HG03565 (cell line): ENCODE results near the gene DENND2D.

Source experiments
- ATAC-seq: cut with Tn5 transposase; IDR thresholded peaks from one replicate; pipeline ENCODE4 v1.9.1; 2021; ENCODE audit warnings: mild to moderate bottlenecking, moderate library complexity; ENCODE audit not compliant: unreplicated experiment

Gene DENND2D

DNA sequence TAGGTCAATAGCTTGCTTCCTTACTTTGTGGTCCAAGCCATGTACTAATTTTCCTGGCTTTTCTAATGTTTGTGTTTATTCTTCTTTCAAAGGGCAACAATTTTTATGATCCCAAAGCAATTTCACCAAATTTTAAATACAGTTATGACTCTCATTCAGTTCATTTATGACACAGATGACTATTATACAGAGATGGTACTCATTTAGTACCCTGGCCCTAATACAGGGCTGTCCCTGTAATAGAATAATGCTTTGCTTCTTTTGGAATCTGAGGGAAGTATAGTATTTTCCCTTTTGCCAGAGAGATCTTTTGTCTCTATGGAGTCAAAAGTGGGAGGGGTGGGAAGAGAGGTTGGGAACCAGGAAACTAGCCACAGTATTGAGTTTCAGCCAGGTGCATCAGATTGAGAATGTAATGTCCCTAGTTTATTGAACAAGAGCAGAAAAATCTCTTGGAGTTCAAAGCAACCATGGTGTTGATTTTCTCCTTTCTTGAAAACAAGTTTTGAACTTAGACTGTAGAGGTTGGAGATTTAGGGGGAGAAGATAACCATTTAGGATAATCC, 20.4 kb downstream of the DENND2D start:
- ATAC-seq, result no peak

DNA sequence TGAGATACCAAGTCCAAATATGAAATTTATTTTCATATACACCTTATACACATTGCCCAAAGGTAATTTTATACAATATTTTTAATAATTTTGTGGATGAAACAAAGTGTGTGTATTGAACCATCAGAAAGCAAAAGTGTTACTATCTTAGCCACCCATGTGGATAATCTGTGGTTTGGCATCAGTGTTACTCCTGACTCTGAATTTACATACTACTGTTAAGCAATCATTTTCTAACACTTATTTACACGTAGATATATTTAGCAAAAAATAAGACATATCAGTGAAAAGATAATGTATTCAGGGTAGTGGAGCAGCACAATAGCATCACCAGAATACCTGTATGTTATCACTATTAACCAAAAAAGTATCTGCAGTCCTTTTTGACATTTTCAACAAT, 23.8 kb downstream of the DENND2D start:
- no peak for ATAC-seq

DNA sequence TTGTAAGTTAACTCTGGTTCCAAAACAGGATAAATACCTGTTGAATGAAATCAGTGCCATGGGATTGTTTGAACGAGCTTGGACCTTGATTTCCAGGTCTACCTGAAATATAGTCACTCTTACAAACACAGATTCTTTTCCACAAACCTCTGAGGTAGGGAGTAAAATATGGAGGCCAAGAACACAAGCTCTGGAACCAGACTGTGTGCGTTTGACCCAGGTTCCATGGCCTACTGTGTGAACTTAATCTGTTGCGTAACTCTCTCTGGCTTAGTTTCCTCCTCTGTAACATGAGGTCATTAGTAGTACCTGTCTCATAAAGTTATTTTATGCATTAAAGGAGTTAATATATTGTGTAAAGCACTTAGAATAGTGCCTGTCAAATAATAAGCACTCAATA, 25.1 kb downstream of the DENND2D start:
- no peak for ATAC-seq

DNA sequence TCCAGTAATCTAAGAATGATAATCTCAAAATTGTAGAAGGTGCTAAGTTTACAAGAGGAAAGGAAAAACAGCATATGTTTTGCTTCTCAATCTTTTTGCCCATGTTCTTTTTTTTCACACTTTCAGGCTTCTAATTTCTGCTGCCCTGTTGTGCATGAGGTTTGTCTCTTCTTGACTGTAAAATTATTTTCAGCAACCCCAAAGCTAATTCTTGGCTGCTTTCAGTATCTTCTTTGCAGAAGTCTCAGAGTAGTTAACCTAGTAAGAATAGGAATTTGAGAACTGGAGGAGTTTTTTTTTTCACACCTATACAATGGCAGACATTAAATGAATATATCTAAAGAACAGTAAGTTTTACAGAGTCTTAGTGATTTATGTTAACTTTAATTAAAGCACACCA, 26.4 kb downstream of the DENND2D start:
- ATAC-seq, result no peak

DNA sequence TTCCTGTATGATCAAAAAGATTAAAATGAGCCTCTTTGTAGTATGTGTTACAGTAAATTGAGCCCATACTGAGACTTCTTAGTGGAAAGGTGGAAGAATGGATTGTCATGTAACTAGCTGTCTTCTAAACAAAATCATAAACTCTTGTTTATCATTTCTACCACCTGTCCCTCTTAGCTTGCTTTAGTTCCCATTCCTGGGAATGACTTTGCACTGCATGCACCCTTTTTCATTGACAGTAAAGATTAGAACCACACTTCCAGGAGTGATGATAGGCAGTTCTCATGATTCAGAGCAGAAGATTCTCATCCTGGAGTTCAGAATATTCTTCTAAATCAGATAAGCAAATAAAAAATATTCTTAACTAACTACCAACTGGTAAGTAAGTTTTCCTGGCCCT, 28.0 kb downstream of the DENND2D start:
- ATAC-seq, result no peak

DNA sequence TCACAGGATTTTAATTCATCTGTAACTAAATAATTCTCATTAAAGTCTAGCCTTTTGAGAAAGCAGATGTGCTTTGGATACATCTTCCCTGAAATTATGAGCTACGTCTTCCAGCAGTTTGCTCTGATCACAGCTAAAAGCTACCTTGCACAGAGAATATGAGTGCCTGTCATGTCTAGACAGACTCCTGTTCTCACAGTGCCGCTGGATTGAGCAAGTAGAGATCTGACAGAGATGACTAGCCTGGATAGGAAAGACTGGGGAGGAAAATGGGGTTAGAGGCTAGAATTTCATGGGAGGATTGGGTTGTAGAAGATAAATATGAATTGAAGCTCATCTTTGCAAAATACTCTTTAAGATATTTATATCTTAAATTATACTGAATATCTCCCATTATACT, 36.3 kb downstream of the DENND2D start:
- ATAC-seq, result no peak

DNA sequence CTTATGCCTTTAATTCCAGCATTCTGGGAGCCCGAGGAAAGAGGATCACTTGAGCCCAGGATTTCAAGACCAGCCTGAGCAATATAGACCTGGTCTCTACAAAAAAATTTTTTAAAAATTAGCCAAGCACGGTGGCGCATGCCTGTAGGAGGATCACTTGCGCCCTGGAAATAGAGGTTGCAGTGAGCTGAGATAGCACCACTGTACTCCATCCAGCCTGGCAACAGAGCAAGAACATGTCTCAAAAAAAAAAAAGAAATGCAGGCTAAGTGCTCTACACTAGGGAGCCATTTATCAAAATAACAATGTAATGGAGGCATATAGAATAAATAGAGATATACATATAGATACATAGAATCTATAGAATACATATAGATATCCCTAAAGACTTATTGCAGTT, 37.1 kb downstream of the DENND2D start:
- ATAC-seq, result no peak

DNA sequence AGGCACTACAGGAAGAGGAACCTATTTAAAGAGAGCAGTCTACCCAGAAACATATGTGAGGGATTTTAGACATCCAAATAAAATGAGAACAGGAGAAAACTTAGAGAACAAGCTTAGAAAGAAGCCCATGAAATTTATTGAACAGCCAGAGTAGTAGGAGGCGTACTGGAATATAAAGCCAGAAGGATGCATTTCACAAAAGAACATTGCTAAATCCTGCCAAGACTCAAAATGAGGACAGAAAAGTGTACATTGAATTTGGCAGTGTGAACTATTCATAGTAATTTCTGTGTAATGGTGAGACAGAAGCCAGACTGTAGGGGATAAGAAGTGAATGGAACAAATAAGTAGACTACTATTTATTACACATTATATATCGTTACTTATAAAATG, 38.0 kb downstream of the DENND2D start:
- ATAC-seq, result no peak

DNA sequence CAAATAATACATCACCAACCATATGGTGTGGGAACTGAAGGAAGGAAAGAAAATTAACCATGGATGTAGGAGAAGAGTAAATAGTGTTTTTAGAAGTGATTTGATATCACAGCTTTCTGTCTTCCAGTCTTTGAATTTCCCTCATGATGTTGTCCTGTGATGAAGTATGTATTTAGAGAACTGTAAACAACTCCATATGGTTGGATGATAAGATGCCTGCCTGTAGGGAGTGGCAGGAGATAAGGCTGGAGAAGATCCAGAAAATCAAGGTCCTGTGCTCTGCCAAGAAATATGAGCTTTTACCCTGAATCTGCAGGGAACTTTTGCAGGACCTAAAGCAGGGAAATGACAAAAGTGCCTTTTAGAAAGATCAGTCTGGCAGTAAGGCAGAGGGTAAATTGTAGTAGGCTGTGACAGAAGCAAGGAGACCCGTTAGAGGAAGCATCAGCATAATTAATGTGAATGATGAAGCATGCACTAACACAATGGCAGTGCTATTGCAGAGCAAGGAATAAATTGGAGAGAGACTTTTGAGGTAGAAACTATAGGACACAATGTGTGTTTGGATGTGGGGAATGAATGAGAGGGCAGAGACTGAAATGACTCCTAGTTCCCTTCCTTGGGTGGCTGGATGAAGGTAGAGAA, 38.5 kb downstream of the DENND2D start:
- no peak for ATAC-seq

DNA sequence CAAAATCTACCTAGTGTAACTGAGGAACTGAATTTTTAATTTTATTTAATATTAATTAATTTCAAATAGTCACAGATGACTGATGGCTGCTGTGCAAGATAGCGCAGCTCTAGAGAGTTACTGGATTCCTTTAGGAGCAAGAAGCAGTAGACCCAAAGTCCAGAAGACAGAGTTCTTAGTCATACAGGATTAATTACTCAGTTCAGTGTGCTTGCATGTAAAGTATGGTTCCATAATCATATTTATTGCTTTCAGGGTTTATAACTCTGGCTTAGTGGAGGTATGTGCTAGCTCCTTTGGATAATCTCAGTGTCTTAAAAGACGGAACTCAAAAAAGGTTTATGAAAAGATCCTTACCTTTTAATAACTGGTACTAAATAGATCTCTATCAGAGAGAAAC, 43.0 kb downstream of the DENND2D start:
- ATAC-seq, result no peak

DNA sequence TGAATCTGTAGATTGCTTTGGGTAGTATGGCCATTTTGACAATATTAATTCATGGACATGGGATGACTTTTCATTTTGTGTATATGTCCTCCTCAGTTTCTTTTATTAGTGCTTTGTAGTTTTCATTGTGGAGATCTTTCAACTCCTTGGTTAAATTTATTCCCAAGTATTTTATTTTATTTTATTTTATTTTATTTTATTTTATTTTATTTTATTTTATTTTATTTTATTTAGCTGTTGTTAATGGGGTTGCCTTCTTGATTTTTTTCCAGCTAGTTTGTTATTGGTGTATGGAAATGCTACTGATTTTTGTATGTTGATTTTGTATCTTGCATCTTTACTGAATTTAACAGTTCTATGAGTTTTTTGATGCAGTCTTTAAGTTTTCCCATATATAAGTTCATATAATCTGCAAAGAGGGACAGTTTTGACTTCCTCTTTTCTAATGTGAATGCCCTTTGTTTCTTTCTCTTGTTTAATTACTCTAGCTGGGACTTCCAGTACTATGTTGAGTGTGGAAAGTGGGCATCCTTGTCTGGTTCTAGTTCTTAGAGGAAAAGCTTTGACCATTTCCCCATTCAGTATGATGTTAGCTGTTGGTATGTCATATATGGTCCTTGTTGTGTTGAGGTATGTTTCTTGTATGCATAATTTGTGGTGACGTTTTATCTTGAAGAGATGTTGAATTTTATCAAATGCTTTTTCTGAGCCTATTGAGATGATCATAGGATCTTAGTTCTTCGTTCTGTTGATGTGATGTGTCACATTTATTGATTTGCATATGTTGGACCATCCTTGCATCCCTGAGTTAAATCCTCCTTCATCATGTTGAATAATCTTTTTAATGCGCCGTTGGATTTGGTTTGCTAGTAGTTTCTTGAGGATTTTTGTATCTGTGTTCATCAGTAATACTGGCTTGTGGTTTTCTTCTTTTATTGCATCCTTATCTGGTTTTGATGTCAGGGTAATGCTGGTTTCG, 46.1 kb downstream of the DENND2D start:
- no peak for ATAC-seq

DNA sequence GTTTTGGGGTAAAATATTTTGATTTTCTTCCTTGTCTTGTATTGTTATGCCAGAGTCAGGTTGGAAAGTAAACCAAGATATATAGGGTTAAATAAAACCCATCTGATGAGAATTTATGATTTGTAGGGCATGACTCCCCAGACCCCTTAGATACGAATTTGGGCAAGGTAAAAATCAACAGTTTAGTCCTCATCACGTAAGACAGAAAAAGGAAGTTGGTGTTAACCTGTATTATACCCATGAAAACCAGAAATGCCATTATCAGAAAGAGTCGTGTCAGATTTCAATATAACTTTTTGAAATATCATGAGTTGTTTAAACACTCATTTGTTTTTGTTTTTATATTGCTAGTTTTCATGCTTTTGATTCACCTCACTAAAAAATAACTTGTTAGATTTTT, 48.6 kb downstream of the DENND2D start:
- no peak for ATAC-seq

DNA sequence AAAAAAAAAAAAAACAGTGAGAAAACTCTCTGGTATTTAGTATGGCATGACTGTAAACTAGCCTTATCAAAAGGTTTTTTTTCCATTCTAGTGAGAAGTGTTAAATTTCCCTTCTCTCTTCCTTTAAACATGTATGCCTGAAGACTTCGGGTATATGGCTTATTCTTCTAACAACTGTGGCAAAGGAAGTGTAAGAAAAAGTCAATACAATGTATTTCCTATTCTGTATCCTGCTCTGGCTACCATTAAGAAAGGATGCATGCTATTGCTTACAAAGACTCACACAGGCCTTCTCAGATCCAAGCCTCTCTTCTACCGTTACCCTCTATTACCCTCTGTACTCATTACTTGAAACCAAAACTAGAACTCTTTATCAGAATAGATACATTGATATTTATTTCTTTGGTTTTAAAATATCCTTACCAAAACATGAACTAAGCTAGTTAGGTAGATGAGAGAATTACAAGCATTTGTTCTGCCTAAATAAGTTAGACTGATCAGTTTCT, 52.0 kb downstream of the DENND2D start:
- ATAC-seq, result no peak

DNA sequence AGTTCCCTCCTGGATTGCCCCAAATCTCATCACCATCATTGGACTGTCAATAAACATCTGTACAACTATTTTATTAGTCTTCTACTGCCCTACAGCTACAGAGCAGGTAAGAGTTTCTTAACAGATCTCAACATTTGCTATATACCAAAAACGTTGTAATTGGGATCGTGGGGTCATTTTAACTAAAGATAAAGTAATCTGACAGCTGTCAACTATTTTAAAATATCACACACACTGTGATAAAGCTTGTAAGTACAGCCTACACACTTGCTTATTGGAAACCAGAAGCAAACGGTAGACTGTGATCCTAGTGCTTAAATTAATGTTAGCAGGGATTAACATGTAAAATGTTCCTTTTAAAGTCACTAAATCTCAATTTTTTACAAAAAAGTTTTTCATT, 52.5 kb downstream of the DENND2D start:
- no peak for ATAC-seq

DNA sequence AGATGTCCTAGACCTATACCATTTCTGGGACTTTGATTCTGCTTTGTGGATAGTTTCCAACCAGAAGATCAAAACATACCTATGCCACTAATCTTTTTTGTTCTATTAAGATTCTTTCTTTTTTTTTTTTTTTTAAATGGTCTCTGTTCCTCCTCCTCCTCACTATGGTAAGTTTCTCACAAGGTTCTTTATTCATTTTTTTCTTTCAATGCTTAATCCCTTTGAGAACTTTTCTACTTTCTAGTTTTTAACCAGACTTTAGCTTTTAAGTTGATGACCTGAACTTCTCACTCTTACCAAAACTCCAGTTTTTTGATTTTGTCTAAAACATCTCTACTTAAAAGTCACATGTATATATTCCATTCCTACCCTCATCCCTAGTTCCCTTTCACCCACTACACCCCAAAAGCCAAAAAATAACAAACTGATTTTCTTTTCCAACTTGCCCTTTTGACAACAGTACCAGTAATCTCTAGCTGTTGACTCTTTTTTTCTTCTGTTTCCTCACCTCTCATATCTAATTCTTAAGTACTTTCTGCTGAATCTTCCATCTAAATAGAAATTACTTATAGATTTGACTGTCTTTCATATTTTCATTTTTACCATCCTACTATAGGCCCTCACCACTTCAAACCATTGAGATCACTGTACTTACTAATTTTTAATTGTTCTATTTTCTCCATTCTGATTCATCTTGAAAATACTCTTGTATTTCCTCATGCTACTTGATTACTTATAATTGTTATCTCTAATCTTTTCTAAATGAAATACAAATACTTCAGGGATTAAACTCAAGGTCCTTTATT, 54.3 kb downstream of the DENND2D start:
- ATAC-seq, result no peak

DNA sequence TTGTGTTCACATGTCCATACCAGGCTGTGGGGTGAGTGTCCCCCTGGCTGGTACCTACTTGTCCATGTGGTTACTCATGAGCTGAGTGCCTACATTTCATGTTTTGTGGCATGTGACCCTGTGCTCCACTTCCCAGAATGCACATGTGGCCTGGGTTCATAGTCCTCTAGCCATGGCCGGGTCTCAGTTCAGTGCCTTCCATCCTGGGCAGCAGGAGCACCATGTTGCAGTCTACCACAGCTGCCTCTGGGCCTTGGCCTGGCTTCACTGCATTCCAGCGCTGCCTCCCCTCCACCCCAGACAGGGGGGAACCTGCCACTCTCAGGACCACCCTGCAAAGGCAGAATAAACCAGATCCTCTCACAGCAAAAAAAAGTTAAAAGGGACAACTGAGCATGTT, 54.9 kb downstream of the DENND2D start:
- no peak for ATAC-seq

DNA sequence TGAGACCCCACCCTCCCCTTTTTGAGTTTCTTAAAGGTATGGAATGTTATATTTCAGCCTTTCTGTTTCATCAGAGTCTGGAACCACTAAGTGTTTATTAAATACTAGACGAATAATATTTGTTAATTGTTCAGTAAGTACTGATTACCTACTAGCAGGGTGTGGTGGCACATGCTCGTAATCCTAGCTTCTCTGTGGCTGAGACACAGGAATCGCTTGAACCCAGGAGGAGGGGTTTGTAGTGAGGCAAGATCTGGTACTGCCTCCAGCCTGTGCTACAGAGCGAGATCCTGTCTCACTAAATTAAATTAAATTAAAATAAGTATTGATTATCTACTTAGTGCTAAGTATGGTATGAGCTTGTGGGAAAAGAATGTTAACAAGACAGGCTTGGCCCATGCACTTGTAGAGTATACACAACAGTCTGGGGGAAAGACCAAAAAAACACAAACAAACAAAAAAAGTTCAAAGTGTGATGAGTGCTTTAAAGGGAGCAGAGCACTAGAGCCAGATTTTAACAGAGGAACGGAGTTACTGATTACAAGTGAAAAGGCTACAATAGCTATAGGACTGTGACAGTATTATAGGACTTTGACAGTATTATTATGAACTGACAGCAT, 58.0 kb downstream of the DENND2D start:
- no peak for ATAC-seq

DNA sequence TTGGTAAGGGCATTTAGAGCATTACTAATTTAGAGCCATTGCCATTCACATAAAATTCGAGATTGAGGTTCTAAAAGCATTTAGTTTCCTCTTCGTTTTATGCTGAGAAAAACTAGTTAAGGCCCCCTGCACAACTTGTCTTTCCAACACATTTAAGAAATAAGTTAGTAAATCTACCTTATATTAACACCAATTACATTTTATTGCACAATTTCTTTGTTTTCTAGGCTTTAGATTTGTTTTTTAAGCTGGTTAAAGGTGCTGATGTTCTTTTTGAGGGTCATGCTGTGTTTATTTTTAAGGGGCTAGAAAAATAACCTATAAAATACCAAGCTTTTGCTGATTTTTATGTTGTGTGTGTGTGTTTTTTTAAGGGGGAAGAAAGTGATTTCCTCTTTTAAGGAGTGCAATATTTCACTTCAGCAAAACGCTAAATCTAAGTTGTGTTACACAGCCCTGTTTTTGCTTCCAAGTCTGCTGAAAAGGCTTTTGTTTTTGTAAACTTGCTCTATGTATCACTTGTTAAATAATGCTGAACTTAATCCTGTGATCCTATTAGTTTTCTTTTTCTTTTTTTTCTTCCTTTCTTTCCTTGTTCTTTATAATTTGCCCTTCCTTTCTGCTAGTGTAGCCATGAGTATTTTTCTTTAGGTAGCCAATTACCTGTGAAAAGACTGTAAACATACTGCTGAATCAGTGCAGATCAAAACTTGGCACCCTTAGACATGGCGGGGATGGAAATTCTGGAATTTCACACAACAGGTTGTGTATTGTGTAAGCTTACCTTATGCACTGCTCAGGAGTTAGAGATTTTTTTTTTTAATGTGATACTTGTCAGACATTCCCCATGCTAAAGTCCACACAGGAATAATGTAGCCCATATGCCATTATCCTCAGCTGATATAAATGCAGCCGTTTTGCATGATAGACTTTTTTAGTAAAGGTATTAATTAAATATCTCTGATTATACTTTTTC, 58.9 kb downstream of the DENND2D start:
- ATAC-seq, result no peak

DNA sequence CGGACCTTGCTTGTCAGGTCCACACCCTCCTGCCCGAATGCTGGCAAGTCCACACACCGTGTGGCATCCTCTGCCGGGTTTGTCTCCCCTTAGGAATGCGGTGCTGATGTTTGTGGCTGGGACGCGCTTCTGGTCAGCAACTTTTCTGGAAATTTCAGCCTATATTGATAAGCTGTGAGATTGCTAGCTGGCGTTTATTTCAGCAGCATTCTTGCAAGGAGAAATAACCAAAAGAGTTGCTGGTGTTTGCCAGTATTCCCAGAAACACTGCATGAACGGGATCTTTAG, 59.8 kb downstream of the DENND2D start:
- ATAC-seq, result no peak
